ENCODE data around the gene OR13H1. TPM values are rescaled to one million over a fixed set of nuclear protein-coding genes. Genes with fewer than 3 reads are reported as not detected.
"Not testable (repeated sequence)": the region's sequence is repeated elsewhere in the genome, so short reads cannot be mapped to it uniquely, and the experiment has no call there.

Gene OR13H1
- not detected for polyA plus RNA-seq (2013, experiment 1 of 2)
- not detected for polyA plus RNA-seq (2013, experiment 2 of 2)

- Histone ChIP-seq H3K23ac (ENCODE audit: low read length in 2 of 2) (no peak within 1 kb of the TSS), H2BK15ac (ENCODE audit: low read depth, poor library complexity, severe bottlenecking) (no peak within 1 kb of the TSS), H3K4me3 (ENCODE audit: insufficient read depth in 1 of 2, low read depth in 1 of 2, low read length in 2 of 2) (no peak within 1 kb of the TSS), H3K4me2 (ENCODE audit: low read length, poor library complexity, severe bottlenecking) (no peak within 1 kb of the TSS), H2BK5ac (ENCODE audit: low read depth, low read length, poor library complexity, severe bottlenecking) (no peak within 1 kb of the TSS), H2BK12ac (ENCODE audit: low read length in 2 of 2) (no peak within 1 kb of the TSS), H3K9me3 (ENCODE audit: control insufficient read depth, low read length) (no peaks in the 10 kb centered on the region), H3K27me3 (ENCODE audit: control insufficient read depth in 1 of 2, insufficient read depth in 1 of 2, low read length in 2 of 2) (peaks cover 0 to 10% of the 10 kb centered on the region in 2 experiments), H3K79me1 (replicated peaks; ENCODE audit: low read length, poor library complexity, severe bottlenecking) (peaks cover 9% of the 10 kb centered on the region), H3K27ac (ENCODE audit: low read length, poor library complexity, severe bottlenecking) (no peak within 1 kb of the TSS), H2AK5ac (ENCODE audit: low read length, severe bottlenecking) (no peak within 1 kb of the TSS), H4K8ac (ENCODE audit: low read length) (no peak within 1 kb of the TSS), H2BK120ac (ENCODE audit: low read depth, low read length) (no peak within 1 kb of the TSS), H3K36me3 (ENCODE audit: control insufficient read depth in 1 of 2, insufficient read depth in 2 of 2, low read depth in 1 of 2, low read length in 2 of 2) (peaks cover 0 to 5% of the 10 kb centered on the region in 2 experiments), H3K14ac (ENCODE audit: low read length in 2 of 2) (no peak within 1 kb of the TSS), H3K4me1 (ENCODE audit: control insufficient read depth, insufficient read depth, low read depth, low read length) (no peaks in the 10 kb centered on the region), H3K18ac (ENCODE audit: low read depth in 1 of 2, low read length in 2 of 2) (no peak within 1 kb of the TSS), H3K4ac (ENCODE audit: low read depth in 1 of 2, low read length in 2 of 2) (no peak within 1 kb of the TSS), H3K9ac (ENCODE audit: low read length) (no peak within 1 kb of the TSS), H2AFZ (ENCODE audit: low read depth, low read length) (no peak within 1 kb of the TSS), H4K91ac (ENCODE audit: low read length) (no peak within 1 kb of the TSS)
- WGBS, result 64% methylated on average over 1 of the region's 1 CpG
- no peak for DNase-seq
Measured at GRCh38 chrX:131543774-131544173, at the start of gene OR13H1. TSS of gene OR13H1 (plus strand) at chrX:131544074. CDS start at chrX:131544074, 0 bp downstream.

GRCh38 chrX:131501556-131501955 lies 42.3 kb upstream of the OR13H1 start:
- not testable (repeated sequence) for H3K79me1 ChIP-seq (replicated peaks; ENCODE audit: low read length, poor library complexity, severe bottlenecking); H3K4me1 ChIP-seq (ENCODE audit: control insufficient read depth, insufficient read depth, low read depth, low read length); H2BK120ac ChIP-seq (ENCODE audit: low read depth, low read length); H3K4ac ChIP-seq (ENCODE audit: low read depth in 1 of 2, low read length in 2 of 2); H2AFZ ChIP-seq (ENCODE audit: low read depth, low read length); H2BK15ac ChIP-seq (ENCODE audit: low read depth, poor library complexity, severe bottlenecking); H2AK5ac ChIP-seq (ENCODE audit: low read length, severe bottlenecking); H3K9ac ChIP-seq (ENCODE audit: low read length); H3K4me2 ChIP-seq (ENCODE audit: low read length, poor library complexity, severe bottlenecking); H3K27me3 ChIP-seq (ENCODE audit: control insufficient read depth in 1 of 2, insufficient read depth in 1 of 2, low read length in 2 of 2); H3K9me3 ChIP-seq (ENCODE audit: control insufficient read depth, low read length); H3K27ac ChIP-seq (ENCODE audit: low read length, poor library complexity, severe bottlenecking); H2BK5ac ChIP-seq (ENCODE audit: low read depth, low read length, poor library complexity, severe bottlenecking); H3K14ac ChIP-seq (ENCODE audit: low read length in 2 of 2); H3K23ac ChIP-seq (ENCODE audit: low read length in 2 of 2); H3K18ac ChIP-seq (ENCODE audit: low read depth in 1 of 2, low read length in 2 of 2); H3K4me3 ChIP-seq (ENCODE audit: insufficient read depth in 1 of 2, low read depth in 1 of 2, low read length in 2 of 2); H2BK12ac ChIP-seq (ENCODE audit: low read length in 2 of 2); H4K8ac ChIP-seq (ENCODE audit: low read length); H4K91ac ChIP-seq (ENCODE audit: low read length); DNase-seq; H3K36me3 ChIP-seq (ENCODE audit: control insufficient read depth in 1 of 2, insufficient read depth in 2 of 2, low read depth in 1 of 2, low read length in 2 of 2)
- WGBS, result 63% methylated on average over 5 of the region's 5 CpGs

- Histone ChIP-seq H3K9ac (ENCODE audit: low read length) (no peak overlapping the region), H3K9me3 (ENCODE audit: control insufficient read depth, low read length) (peaks cover 6% of the 10 kb centered on the region), H4K91ac (ENCODE audit: low read length) (no peak overlapping the region), H3K4me2 (ENCODE audit: low read length, poor library complexity, severe bottlenecking) (no peak overlapping the region), H3K27ac (ENCODE audit: low read length, poor library complexity, severe bottlenecking) (no peak overlapping the region), H3K14ac (ENCODE audit: low read length in 2 of 2) (no peak overlapping the region), H3K4me3 (ENCODE audit: insufficient read depth in 1 of 2, low read depth in 1 of 2, low read length in 2 of 2) (no peak overlapping the region), H3K79me1 (replicated peaks; ENCODE audit: low read length, poor library complexity, severe bottlenecking) (peaks cover 2% of the 10 kb centered on the region), H2AK5ac (ENCODE audit: low read length, severe bottlenecking) (no peak overlapping the region), H3K36me3 (ENCODE audit: control insufficient read depth in 1 of 2, insufficient read depth in 2 of 2, low read depth in 1 of 2, low read length in 2 of 2) (peaks cover 0 to 17% of the 10 kb centered on the region in 2 experiments), H3K27me3 (ENCODE audit: control insufficient read depth in 1 of 2, insufficient read depth in 1 of 2, low read length in 2 of 2) (peaks cover 0 to 2% of the 10 kb centered on the region in 2 experiments), H4K8ac (ENCODE audit: low read length) (no peak overlapping the region), H2BK12ac (ENCODE audit: low read length in 2 of 2) (no peak overlapping the region), H2BK5ac (ENCODE audit: low read depth, low read length, poor library complexity, severe bottlenecking) (no peak overlapping the region), H2AFZ (ENCODE audit: low read depth, low read length) (no peak overlapping the region), H2BK120ac (ENCODE audit: low read depth, low read length) (no peak overlapping the region), H3K23ac (ENCODE audit: low read length in 2 of 2) (no peak overlapping the region), H3K4me1 (ENCODE audit: control insufficient read depth, insufficient read depth, low read depth, low read length) (no peaks in the 10 kb centered on the region), H3K4ac (ENCODE audit: low read depth in 1 of 2, low read length in 2 of 2) (no peak overlapping the region), H3K18ac (ENCODE audit: low read depth in 1 of 2, low read length in 2 of 2) (no peak overlapping the region), H2BK15ac (ENCODE audit: low read depth, poor library complexity, severe bottlenecking) (no peak overlapping the region)
- DNase-seq, result no peak
- 96% methylated on average over 9 of the region's 9 CpGs for WGBS
Measured at GRCh38 chrX:131513159-131513914, 30.5 kb upstream of the OR13H1 start.

GRCh38 chrX:131521824-131522223 lies 22.1 kb upstream of the OR13H1 start:
- no peak overlapping the region for H3K4me3 ChIP-seq (ENCODE audit: insufficient read depth in 1 of 2, low read depth in 1 of 2, low read length in 2 of 2)
- no peak for DNase-seq
- H2BK5ac ChIP-seq (ENCODE audit: low read depth, low read length, poor library complexity, severe bottlenecking), result no peak overlapping the region
- no peaks in the 10 kb centered on the region for H3K36me3 ChIP-seq (ENCODE audit: control insufficient read depth in 1 of 2, insufficient read depth in 2 of 2, low read depth in 1 of 2, low read length in 2 of 2)
- no peak overlapping the region for H2AK5ac ChIP-seq (ENCODE audit: low read length, severe bottlenecking)
- no peak overlapping the region for H3K23ac ChIP-seq (ENCODE audit: low read length in 2 of 2)
- H3K79me1 ChIP-seq (replicated peaks; ENCODE audit: low read length, poor library complexity, severe bottlenecking), result no peaks in the 10 kb centered on the region
- no peak overlapping the region for H2BK120ac ChIP-seq (ENCODE audit: low read depth, low read length)
- H4K8ac ChIP-seq (ENCODE audit: low read length), result no peak overlapping the region
- H3K14ac ChIP-seq (ENCODE audit: low read length in 2 of 2), result no peak overlapping the region
- no peak overlapping the region for H4K91ac ChIP-seq (ENCODE audit: low read length)
- H3K27me3 ChIP-seq (ENCODE audit: control insufficient read depth in 1 of 2, insufficient read depth in 1 of 2, low read length in 2 of 2), result no peaks in the 10 kb centered on the region
- no peak overlapping the region for H3K9ac ChIP-seq (ENCODE audit: low read length)
- H2BK15ac ChIP-seq (ENCODE audit: low read depth, poor library complexity, severe bottlenecking), result no peak overlapping the region
- no peaks in the 10 kb centered on the region for H3K4me1 ChIP-seq (ENCODE audit: control insufficient read depth, insufficient read depth, low read depth, low read length)
- no peak overlapping the region for H2AFZ ChIP-seq (ENCODE audit: low read depth, low read length)
- H3K4ac ChIP-seq (ENCODE audit: low read depth in 1 of 2, low read length in 2 of 2), result no peak overlapping the region
- H2BK12ac ChIP-seq (ENCODE audit: low read length in 2 of 2), result no peak overlapping the region
- WGBS, result 33% methylated on average over 1 of the region's 2 CpGs
- no peak overlapping the region for H3K27ac ChIP-seq (ENCODE audit: low read length, poor library complexity, severe bottlenecking)
- H3K18ac ChIP-seq (ENCODE audit: low read depth in 1 of 2, low read length in 2 of 2), result no peak overlapping the region
- peaks cover 3% of the 10 kb centered on the region for H3K9me3 ChIP-seq (ENCODE audit: control insufficient read depth, low read length)
- H3K4me2 ChIP-seq (ENCODE audit: low read length, poor library complexity, severe bottlenecking), result no peak overlapping the region

Measured in mesenchymal stem cell (in vitro differentiated cells and primary cell).